Natural killer cell (primary cell): ENCODE results near the gene TEX14. TPM values are rescaled to one million over a fixed set of nuclear protein-coding genes. Genes with fewer than 3 reads are reported as not detected.

Source experiments
- ATAC-seq, 3 donors: fragments of 150-1000 bp in 2 of 3; fragments of 200-7000 bp in 1 of 3; cut with Tn5 transposase; 1 replicate in 1 of 3; 2 replicates in 2 of 3; pipeline ENCODE4 v1.10.0; 2021; ENCODE audit warnings: mild to moderate bottlenecking in 2 of 3, moderate library complexity in 2 of 3
- DNase-seq, 2 donors: peaks; one replicate each; pipeline versions ENCODE4 v3.0.0 to v3.0.0-alpha.2; 2013 to 2021; ENCODE audit warnings: mixed read lengths in 1 of 2
- H3K27ac ChIP-seq: one replicate; pipeline ENCODE4 v1.5.1; 2013; ENCODE audit warnings: mild to moderate bottlenecking, low read length
- H3K27me3 ChIP-seq: one replicate; pipeline ENCODE4 v1.6.1; 2013; ENCODE audit warnings: low read length; ENCODE audit not compliant: control insufficient read depth, insufficient read depth
- H3K36me3 ChIP-seq: one replicate; pipeline ENCODE4 v1.6.1; 2013; ENCODE audit warnings: low read length; ENCODE audit not compliant: control insufficient read depth, insufficient read depth
- H3K4me1 ChIP-seq: one replicate; pipeline ENCODE4 v1.6.1; 2013; ENCODE audit warnings: low read length; ENCODE audit not compliant: control insufficient read depth, insufficient read depth
- H3K4me3 ChIP-seq: one replicate; pipeline ENCODE4 v1.5.1; 2013; ENCODE audit warnings: low read length
- H3K9me3 ChIP-seq: one replicate; pipeline ENCODE4 v1.6.1; 2013; ENCODE audit warnings: low read length; ENCODE audit not compliant: control insufficient read depth, insufficient read depth
- H3K27ac Mint-ChIP-seq, 2 donors: one replicate each; pipeline ENCODE4 v1.8.0; 2022; ENCODE audit warnings: mild to moderate bottlenecking in 2 of 2, mixed read lengths in 2 of 2, moderate library complexity in 1 of 2
- H3K27me3 Mint-ChIP-seq, 2 donors: one replicate each; pipeline ENCODE4 v1.8.0; 2022; ENCODE audit warnings: low read depth in 2 of 2, mixed read lengths in 2 of 2
- H3K36me3 Mint-ChIP-seq: one replicate; pipeline ENCODE4 v1.8.0; 2022; ENCODE audit warnings: mixed read lengths
- H3K4me1 Mint-ChIP-seq, 2 donors: one replicate each; pipeline ENCODE4 v1.8.0; 2022; ENCODE audit warnings: mixed read lengths in 2 of 2
- H3K4me3 Mint-ChIP-seq: one replicate; pipeline ENCODE4 v1.8.0; 2022; ENCODE audit warnings: mild to moderate bottlenecking, moderate library complexity, mixed read lengths
- H3K9me3 Mint-ChIP-seq, 2 donors: one replicate each; pipeline ENCODE4 v1.8.0; 2022; ENCODE audit warnings: mixed read lengths in 2 of 2
- CTCF ChIP-seq: fragments of 200-600 bp; IDR thresholded peaks from one replicate; pipeline ENCODE4 v1.8.0; 2022; ENCODE audit warnings: antibody characterized with exemption
- WGBS: methylation state at CpG from one replicate; pipeline ENCODE4 v1.1.7; 2013; ENCODE audit warnings: missing lambda C conversion rate; ENCODE audit not compliant: insufficient coverage; 5-methylcytosine and 5-hydroxymethylcytosine counted together
- intact Hi-C: fragments of 100-400 bp; cut with micrococcal nuclease; formaldehyde crosslinking; loops from one replicate; pipeline ENCODE4 v1.14.2; 2022
- total RNA-seq, 4 donors: library from RNA; stranded (reverse); fragments of 120-200 nt in 1 of 4; gene quantifications; one replicate each; pipeline versions ENCODE4 v1.2.3 to v1.2.4, GENCODE V29; 2013 to 2022

TEX14 gene
- total RNA-seq, 3 donors from 2014 or later (not counting 1 experiment from before 2014, with no cell fraction given), result 0.29 to 1.1 (median 0.89) TPM

- H3K36me3 ChIP-seq, result no peaks in the 10 kb centered on the region
- H3K27ac ChIP-seq, result no peak overlapping the region
- no peak overlapping the region for H3K27ac Mint-ChIP-seq
- no peaks in the 10 kb centered on the region for H3K9me3 Mint-ChIP-seq
- H3K9me3 ChIP-seq, result no peaks in the 10 kb centered on the region
- H3K36me3 Mint-ChIP-seq, result no peaks in the 10 kb centered on the region
- H3K4me3 Mint-ChIP-seq, result peak overlapping the region; percentile 17
- H3K27me3 ChIP-seq, result peaks cover 4% of the 10 kb centered on the region
- TF ChIP-seq CTCF, result no peak
- peaks cover 6 to 9% of the 10 kb centered on the region in 2 donors for H3K4me1 Mint-ChIP-seq
- H3K4me1 ChIP-seq, result peaks cover 25% of the 10 kb centered on the region
- WGBS, result 93% methylated on average over 3 of the region's 3 CpGs
- DNase-seq, result no peak
- ATAC-seq, result no peak
- peaks cover 28 to 37% of the 10 kb centered on the region in 2 donors for H3K27me3 Mint-ChIP-seq
- intact Hi-C loops, result no loop called here
- H3K4me3 ChIP-seq, result no peak overlapping the region
Measured at GRCh38 chr17:58534331-58534730, 157.5 kb downstream of the TEX14 start.

GRCh38 chr17:58533616-58534188 is 158.1 kb downstream of the TEX14 start:
- Histone ChIP-seq H3K4me1 (peaks cover 25% of the 10 kb centered on the region), H3K36me3 (no peaks in the 10 kb centered on the region), H3K27ac (no peak overlapping the region), H3K27me3 (peaks cover 4% of the 10 kb centered on the region), H3K9me3 (no peaks in the 10 kb centered on the region), H3K4me3 (no peak overlapping the region)
- WGBS, result 93% methylated on average over 5 of the region's 5 CpGs
- H3K9me3 Mint-ChIP-seq, result no peaks in the 10 kb centered on the region
- H3K36me3 Mint-ChIP-seq, result no peaks in the 10 kb centered on the region
- H3K27ac Mint-ChIP-seq, result no peak overlapping the region
- no peak overlapping the region for H3K4me3 Mint-ChIP-seq
- DNase-seq (no peak), ATAC-seq (no peak)
- H3K27me3 Mint-ChIP-seq, result peaks cover 30 to 43% of the 10 kb centered on the region in 2 donors
- no peak for TF ChIP-seq CTCF
- intact Hi-C loops, result no loop called here
- peaks cover 6 to 9% of the 10 kb centered on the region in 2 donors for H3K4me1 Mint-ChIP-seq

- Mint-ChIP-seq H3K4me3 (no peak overlapping the region), H3K4me1 (peaks cover 6 to 9% of the 10 kb centered on the region in 2 donors), H3K27ac (peak overlapping the region in 1 of 2 donors; percentile 38), H3K36me3 (no peaks in the 10 kb centered on the region), H3K9me3 (no peaks in the 10 kb centered on the region), H3K27me3 (peaks cover 30 to 43% of the 10 kb centered on the region in 2 donors)
- H3K4me3 ChIP-seq, result no peak overlapping the region
- ATAC-seq, result no peak
- no peaks in the 10 kb centered on the region for H3K36me3 ChIP-seq
- intact Hi-C loops, result no loop called here
- H3K27me3 ChIP-seq, result peaks cover 4% of the 10 kb centered on the region
- no peak overlapping the region for H3K27ac ChIP-seq
- H3K9me3 ChIP-seq, result no peaks in the 10 kb centered on the region
- DNase-seq, result no peak
- peaks cover 25% of the 10 kb centered on the region for H3K4me1 ChIP-seq
- 81% methylated on average over 3 of the region's 3 CpGs for WGBS
- TF ChIP-seq CTCF, result no peak
Measured at GRCh38 chr17:58532555-58532951, 159.3 kb downstream of the TEX14 start.
